Activated CD8-positive, alpha-beta memory T cell treated with anti-CD3 and anti-CD28 coated beads, Interleukin-2, amount 50 U/mL, for 4 hours (primary cell): Measurements from ENCODE around the gene ANKRD12.

Source experiments
- DNase-seq: peaks from one replicate; pipeline ENCODE4 v3.0.0-alpha.2; 2020

Gene ANKRD12

GRCh38 chr18:9189491-9189890 is 52.9 kb downstream of the ANKRD12 start:
- no peak for DNase-seq

GRCh38 chr18:9191658-9192256 is 55.2 kb downstream of the ANKRD12 start:
- DNase-seq = no peak

- no peak for DNase-seq
Observed at GRCh38 chr18:9193031-9193430, 56.5 kb downstream of the ANKRD12 start.

GRCh38 chr18:9196568-9196967 is 60.0 kb downstream of the ANKRD12 start:
- no peak for DNase-seq

GRCh38 chr18:9199681-9200080 is 63.1 kb downstream of the ANKRD12 start:
- no peak for DNase-seq

GRCh38 chr18:9201224-9201623 is 64.6 kb downstream of the ANKRD12 start:
- no peak for DNase-seq

- DNase-seq = no peak
Observed at GRCh38 chr18:9204659-9205058, 68.1 kb downstream of the ANKRD12 start.

- DNase-seq = no peak
Observed at GRCh38 chr18:9206421-9206820, 69.8 kb downstream of the ANKRD12 start.

GRCh38 chr18:9209279-9209678 is 72.7 kb downstream of the ANKRD12 start:
- DNase-seq = no peak

GRCh38 chr18:9210966-9211365 is 74.4 kb downstream of the ANKRD12 start:
- no peak for DNase-seq

GRCh38 chr18:9211955-9212354 is 75.4 kb downstream of the ANKRD12 start:
- DNase-seq = no peak

GRCh38 chr18:9215221-9215933 is 78.8 kb downstream of the ANKRD12 start:
- no peak for DNase-seq

- no peak for DNase-seq
Observed at GRCh38 chr18:9216459-9216858, 79.9 kb downstream of the ANKRD12 start.

GRCh38 chr18:9217743-9218451 is 81.3 kb downstream of the ANKRD12 start:
- DNase-seq = no peak

- no peak for DNase-seq
Observed at GRCh38 chr18:9221040-9221439, 84.5 kb downstream of the ANKRD12 start.

GRCh38 chr18:9221661-9222060 is 85.1 kb downstream of the ANKRD12 start:
- no peak for DNase-seq

- no peak for DNase-seq
Observed at GRCh38 chr18:9223356-9223755, 86.8 kb downstream of the ANKRD12 start.

- no peak for DNase-seq
Observed at GRCh38 chr18:9226463-9226862, 89.9 kb downstream of the ANKRD12 start.

GRCh38 chr18:9231852-9232486 is 95.4 kb downstream of the ANKRD12 start:
- no peak for DNase-seq

- no peak for DNase-seq
Observed at GRCh38 chr18:9232977-9233376, 96.4 kb downstream of the ANKRD12 start.

- no peak for DNase-seq
Observed at GRCh38 chr18:9233771-9234440, 97.3 kb downstream of the ANKRD12 start.

- no peak for DNase-seq
Observed at GRCh38 chr18:9234528-9234927, 97.9 kb downstream of the ANKRD12 start.

- no peak for DNase-seq
Observed at GRCh38 chr18:9237981-9238380, 101.4 kb downstream of the ANKRD12 start.
